ENCODE data around the gene ADH4. TPM values are rescaled to one million over a fixed set of nuclear protein-coding genes. Genes with fewer than 3 reads are reported as not detected.

The ADH4 gene
- total RNA-seq, 1 donor, result not detected

GRCh38 chr4:99179178-99179577 is 35.1 kb upstream of the ADH4 start:
- TF ChIP-seq, protein P1, sequence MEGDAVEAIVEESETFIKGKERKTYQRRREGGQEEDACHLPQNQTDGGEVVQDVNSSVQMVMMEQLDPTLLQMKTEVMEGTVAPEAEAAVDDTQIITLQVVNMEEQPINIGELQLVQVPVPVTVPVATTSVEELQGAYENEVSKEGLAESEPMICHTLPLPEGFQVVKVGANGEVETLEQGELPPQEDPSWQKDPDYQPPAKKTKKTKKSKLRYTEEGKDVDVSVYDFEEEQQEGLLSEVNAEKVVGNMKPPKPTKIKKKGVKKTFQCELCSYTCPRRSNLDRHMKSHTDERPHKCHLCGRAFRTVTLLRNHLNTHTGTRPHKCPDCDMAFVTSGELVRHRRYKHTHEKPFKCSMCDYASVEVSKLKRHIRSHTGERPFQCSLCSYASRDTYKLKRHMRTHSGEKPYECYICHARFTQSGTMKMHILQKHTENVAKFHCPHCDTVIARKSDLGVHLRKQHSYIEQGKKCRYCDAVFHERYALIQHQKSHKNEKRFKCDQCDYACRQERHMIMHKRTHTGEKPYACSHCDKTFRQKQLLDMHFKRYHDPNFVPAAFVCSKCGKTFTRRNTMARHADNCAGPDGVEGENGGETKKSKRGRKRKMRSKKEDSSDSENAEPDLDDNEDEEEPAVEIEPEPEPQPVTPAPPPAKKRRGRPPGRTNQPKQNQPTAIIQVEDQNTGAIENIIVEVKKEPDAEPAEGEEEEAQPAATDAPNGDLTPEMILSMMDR (IDR thresholded peaks at IDR 0.05; ENCODE audit: insufficient read depth, low read length), result no peak
- no peak for DNase-seq (ENCODE audit: low read depth)
- H3K4me3 ChIP-seq (ENCODE audit: low read depth, low read length), result no peak overlapping the region

- TF ChIP-seq, protein P1 (IDR thresholded peaks at IDR 0.05; ENCODE audit: insufficient read depth, low read length), result no peak
- DNase-seq (ENCODE audit: low read depth), result no peak
- H3K4me3 ChIP-seq (ENCODE audit: low read depth, low read length), result no peak overlapping the region
These were observed 22.4 kb upstream of the ADH4 start for GRCh38 chr4:99166544-99166943.

GRCh38 chr4:99165978-99166377 is 21.9 kb upstream of the ADH4 start:
- H3K4me3 ChIP-seq (ENCODE audit: low read depth, low read length), result no peak overlapping the region
- DNase-seq (ENCODE audit: low read depth), result peak; percentile 37
- TF ChIP-seq, protein P1 (IDR thresholded peaks at IDR 0.05; ENCODE audit: insufficient read depth, low read length), result no peak

GRCh38 chr4:99161373-99162099 is 17.4 kb upstream of the ADH4 start:
- TF ChIP-seq, protein P1 (IDR thresholded peaks at IDR 0.05; ENCODE audit: insufficient read depth, low read length), result no peak
- no peak overlapping the region for H3K4me3 ChIP-seq (ENCODE audit: low read depth, low read length)
- DNase-seq (ENCODE audit: low read depth), result no peak

- H3K4me3 ChIP-seq (ENCODE audit: low read depth, low read length), result no peak overlapping the region
- DNase-seq (ENCODE audit: low read depth), result peak; percentile 23
- TF ChIP-seq, protein P1 (IDR thresholded peaks at IDR 0.05; ENCODE audit: insufficient read depth, low read length), result no peak
These were observed 15.6 kb upstream of the ADH4 start for GRCh38 chr4:99159699-99160098.

DNA sequence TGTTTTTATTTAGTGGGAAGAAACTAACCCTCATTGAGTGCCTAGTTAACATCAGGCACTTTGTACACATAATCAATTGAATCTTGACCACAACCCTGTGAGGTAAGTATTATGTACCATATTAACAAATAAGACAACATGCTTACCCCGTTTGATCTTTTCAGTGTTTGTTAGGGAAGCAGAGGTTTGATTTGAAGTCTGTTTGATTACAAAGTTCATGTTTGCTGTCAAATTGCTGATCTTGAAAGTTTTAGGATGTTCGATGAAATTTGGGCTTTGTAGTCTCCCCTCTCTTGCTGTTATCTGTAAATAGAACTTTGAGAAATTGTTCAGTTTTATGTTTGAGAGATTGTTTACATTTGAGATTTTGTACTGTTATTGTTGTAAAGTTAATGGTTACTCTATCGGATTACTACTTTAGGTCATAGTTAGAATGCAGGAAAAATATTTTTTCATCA is 13.4 kb upstream of the ADH4 start:
- TF ChIP-seq, protein P1 (IDR thresholded peaks at IDR 0.05; ENCODE audit: insufficient read depth, low read length), result no peak
- DNase-seq (ENCODE audit: low read depth), result no peak

GRCh38 chr4:99156992-99157391 is 12.9 kb upstream of the ADH4 start:
- TF ChIP-seq, protein P1 (IDR thresholded peaks at IDR 0.05; ENCODE audit: insufficient read depth, low read length), result no peak
- no peak for DNase-seq (ENCODE audit: low read depth)
- no peak overlapping the region for H3K4me3 ChIP-seq (ENCODE audit: low read depth, low read length)

More for the DNA sequence above, 13.4 kb upstream of the ADH4 start:
- H3K4me3 ChIP-seq (ENCODE audit: low read depth, low read length), result no peak overlapping the region
